ENCODE results near the gene RPL18. TPM values are rescaled to one million over a fixed set of nuclear protein-coding genes. Genes with fewer than 3 reads are reported as not detected.
"Not testable (repeated sequence)": the region's sequence is repeated elsewhere in the genome, so short reads cannot be mapped to it uniquely, and the experiment has no call there.

The RPL18 gene
- total RNA-seq, 1 experiment from 2014 or later, result 1,417 TPM

GRCh38 chr19:48632692-48633147 is 13.7 kb upstream of the RPL18 start:
- BruUV-seq (replicated peaks), result no TSS peak
- POLR2A ChIA-PET (ENCODE audit: low non-redundant PET), result no interaction called here
- Histone ChIP-seq H3K4me3 (ENCODE audit: low read depth, low read length, poor library complexity, severe bottlenecking) (no peak overlapping the region), H3K27ac (ENCODE audit: low read depth, low read length, poor library complexity, severe bottlenecking) (peak overlapping the region; percentile 91), H3K9me3 (ENCODE audit: low read depth, low read length, poor library complexity, severe bottlenecking) (no peaks in the 10 kb centered on the region), H3K36me3 (ENCODE audit: insufficient read depth, low read length, poor library complexity, severe bottlenecking) (peaks cover 19% of the 10 kb centered on the region), H3K4me1 (ENCODE audit: insufficient read depth, low read length, poor library complexity, severe bottlenecking) (peaks cover 45% of the 10 kb centered on the region), H3K27me3 (replicated peaks; ENCODE audit: insufficient read depth, low read depth, low read length, poor library complexity) (no peaks in the 10 kb centered on the region)
- intact Hi-C loops (cut with micrococcal nuclease; ENCODE audit: unreplicated experiment), result no loop called here
- TF ChIP-seq CTCF (conservative IDR thresholded peaks at IDR 0.05; ENCODE audit: low read depth, low read length), result no peak
- CTCF ChIA-PET, result no interaction called here
- DNase-seq (ENCODE audit: low spot score), result no peak

GRCh38 chr19:48632286-48632685 is 13.3 kb upstream of the RPL18 start:
- DNase-seq (ENCODE audit: low spot score); CTCF ChIA-PET; H3K4me3 ChIP-seq (ENCODE audit: low read depth, low read length, poor library complexity, severe bottlenecking); H3K27me3 ChIP-seq (replicated peaks; ENCODE audit: insufficient read depth, low read depth, low read length, poor library complexity); H3K9me3 ChIP-seq (ENCODE audit: low read depth, low read length, poor library complexity, severe bottlenecking); POLR2A ChIA-PET (ENCODE audit: low non-redundant PET); BruUV-seq (replicated peaks); intact Hi-C loops (cut with micrococcal nuclease; ENCODE audit: unreplicated experiment): not testable (repeated sequence)
- Histone ChIP-seq H3K36me3 (ENCODE audit: insufficient read depth, low read length, poor library complexity, severe bottlenecking) (peaks cover 19% of the 10 kb centered on the region), H3K4me1 (ENCODE audit: insufficient read depth, low read length, poor library complexity, severe bottlenecking) (peaks cover 45% of the 10 kb centered on the region), H3K27ac (ENCODE audit: low read depth, low read length, poor library complexity, severe bottlenecking) (peak overlapping the region; percentile 91)

- H3K4me1 ChIP-seq (ENCODE audit: insufficient read depth, low read length, poor library complexity, severe bottlenecking), result peaks cover 45% of the 10 kb centered on the region
- no peaks in the 10 kb centered on the region for H3K27me3 ChIP-seq (replicated peaks; ENCODE audit: insufficient read depth, low read depth, low read length, poor library complexity)
- H3K36me3 ChIP-seq (ENCODE audit: insufficient read depth, low read length, poor library complexity, severe bottlenecking), result peaks cover 19% of the 10 kb centered on the region
- H3K4me3 ChIP-seq (ENCODE audit: low read depth, low read length, poor library complexity, severe bottlenecking), result no peak overlapping the region
- peak overlapping the region; percentile 88 for H3K27ac ChIP-seq (ENCODE audit: low read depth, low read length, poor library complexity, severe bottlenecking)
- no TSS peak for BruUV-seq (replicated peaks)
- POLR2A ChIA-PET (ENCODE audit: low non-redundant PET), result interaction anchor here (0.6 to 1.9 kb wide), 2 partner anchors 12 to 166 kb away, joined by 6 to 10 read pairs; partner anchors contain the start of genes RPL18 and SPHK2
- DNase-seq (ENCODE audit: low spot score), result peak; percentile 44
- intact Hi-C loops (cut with micrococcal nuclease; ENCODE audit: unreplicated experiment), result no loop called here
- TF ChIP-seq CTCF (conservative IDR thresholded peaks at IDR 0.05; ENCODE audit: low read depth, low read length) (no peak), EZH2 (IDR thresholded peaks at IDR 0.05; ENCODE audit: borderline replicate concordance, low read depth, low read length, poor library complexity, severe bottlenecking) (no peak)
- H3K9me3 ChIP-seq (ENCODE audit: low read depth, low read length, poor library complexity, severe bottlenecking), result no peaks in the 10 kb centered on the region
- CTCF ChIA-PET, result interaction anchor here (0.5 kb wide), 1 partner anchor 157 kb away, joined by 3 read pairs; no protein-coding TSS in a partner anchor
These were observed 12.2 kb upstream of the RPL18 start for GRCh38 chr19:48631225-48631624.
